ENCODE measurements around the gene OCA2.

The OCA2 gene

GRCh38 chr15:28012231-28012630, 86.9 kb downstream of the OCA2 start:
- TF ChIP-seq TCF12 (IDR thresholded peaks at IDR 0.05; ENCODE audit: low read depth), result no peak
- no peak for TF ChIP-seq TEAD4 (IDR thresholded peaks at IDR 0.05)
- TF ChIP-seq REST (IDR thresholded peaks at IDR 0.05; ENCODE audit: low read depth), result no peak
- TF ChIP-seq NFIC (IDR thresholded peaks at IDR 0.05), result no peak
- no peak for TF ChIP-seq FOXM1 (IDR thresholded peaks at IDR 0.05; ENCODE audit: borderline replicate concordance, low read depth)
- TF ChIP-seq CREB1 (IDR thresholded peaks at IDR 0.05; ENCODE audit: low read depth), result no peak
- TF ChIP-seq MAX (IDR thresholded peaks at IDR 0.05), result no peak
- no peak for TF ChIP-seq ZBTB7A (IDR thresholded peaks at IDR 0.05; ENCODE audit: low read depth)
- TF ChIP-seq EGR1 (IDR thresholded peaks at IDR 0.05), result no peak
- no peak for TF ChIP-seq YY1 (IDR thresholded peaks at IDR 0.05; ENCODE audit: low read depth)
- no peak for TF ChIP-seq CEBPB (IDR thresholded peaks at IDR 0.05)
- TF ChIP-seq TAF1 (IDR thresholded peaks at IDR 0.05; ENCODE audit: low read depth), result no peak
- no peak for TF ChIP-seq USF1 (IDR thresholded peaks at IDR 0.05)

- TF ChIP-seq CEBPB (IDR thresholded peaks at IDR 0.05) (no peak), NFIC (IDR thresholded peaks at IDR 0.05) (no peak), MAX (IDR thresholded peaks at IDR 0.05) (no peak), RAD21 (IDR thresholded peaks at IDR 0.05; ENCODE audit: low read depth) (no peak), REST (IDR thresholded peaks at IDR 0.05; ENCODE audit: low read depth) (no peak), EP300 (IDR thresholded peaks at IDR 0.05; ENCODE audit: borderline replicate concordance) (no peak), CREB1 (IDR thresholded peaks at IDR 0.05; ENCODE audit: low read depth) (no peak), FOXM1 (IDR thresholded peaks at IDR 0.05; ENCODE audit: borderline replicate concordance, low read depth) (no peak), YY1 (IDR thresholded peaks at IDR 0.05; ENCODE audit: low read depth) (no peak), TAF1 (IDR thresholded peaks at IDR 0.05; ENCODE audit: low read depth) (no peak), USF1 (IDR thresholded peaks at IDR 0.05) (no peak), TCF12 (IDR thresholded peaks at IDR 0.05; ENCODE audit: low read depth) (no peak), ZBTB7A (IDR thresholded peaks at IDR 0.05; ENCODE audit: low read depth) (no peak)
These were observed 92.8 kb downstream of the OCA2 start for GRCh38 chr15:28006116-28006905.

GRCh38 chr15:28005004-28005527, 94.0 kb downstream of the OCA2 start:
- TF ChIP-seq MAX (IDR thresholded peaks at IDR 0.05), result no peak
- TF ChIP-seq EP300 (IDR thresholded peaks at IDR 0.05; ENCODE audit: borderline replicate concordance), result no peak
- no peak for TF ChIP-seq TCF12 (IDR thresholded peaks at IDR 0.05; ENCODE audit: low read depth)
- TF ChIP-seq CEBPB (IDR thresholded peaks at IDR 0.05), result no peak
- no peak for TF ChIP-seq REST (IDR thresholded peaks at IDR 0.05; ENCODE audit: low read depth)
- TF ChIP-seq TEAD4 (IDR thresholded peaks at IDR 0.05), result no peak
- no peak for TF ChIP-seq EGR1 (IDR thresholded peaks at IDR 0.05)
- no peak for TF ChIP-seq RAD21 (IDR thresholded peaks at IDR 0.05; ENCODE audit: low read depth)
- TF ChIP-seq TAF1 (IDR thresholded peaks at IDR 0.05; ENCODE audit: low read depth), result no peak
- no peak for TF ChIP-seq YY1 (IDR thresholded peaks at IDR 0.05; ENCODE audit: low read depth)
- TF ChIP-seq USF1 (IDR thresholded peaks at IDR 0.05), result no peak
- TF ChIP-seq CREB1 (IDR thresholded peaks at IDR 0.05; ENCODE audit: low read depth), result no peak
- no peak for TF ChIP-seq NFIC (IDR thresholded peaks at IDR 0.05)
